Right lobe of liver (tissue), 4 donors: ENCODE measurements around the gene UBC.

Source experiments
- POLR2A ChIP-seq: fragments of 450-650 bp; IDR thresholded peaks from one replicate; pipeline ENCODE4 v1.6.1; 2017; ENCODE audit warnings: antibody characterized with exemption, mild to moderate bottlenecking
- TF ChIP-seq, protein P1 (sequence below), 4 donors: fragments of 200-600 bp in 3 of 4; fragments of 450-650 bp in 1 of 4; IDR thresholded peaks; one replicate each; pipeline versions ENCODE4 v1.5.1 to v1.8.0; 2016 to 2022; ENCODE audit warnings: antibody characterized with exemption in 4 of 4, mild to moderate bottlenecking in 2 of 4
- donor health status: DM: no; HTN: no; CAD: no.
- donor health status: DM: no; HTN: no; CAD: no.
- donor health status: DM: no; HTN: yes; CAD: no.

DNA sequence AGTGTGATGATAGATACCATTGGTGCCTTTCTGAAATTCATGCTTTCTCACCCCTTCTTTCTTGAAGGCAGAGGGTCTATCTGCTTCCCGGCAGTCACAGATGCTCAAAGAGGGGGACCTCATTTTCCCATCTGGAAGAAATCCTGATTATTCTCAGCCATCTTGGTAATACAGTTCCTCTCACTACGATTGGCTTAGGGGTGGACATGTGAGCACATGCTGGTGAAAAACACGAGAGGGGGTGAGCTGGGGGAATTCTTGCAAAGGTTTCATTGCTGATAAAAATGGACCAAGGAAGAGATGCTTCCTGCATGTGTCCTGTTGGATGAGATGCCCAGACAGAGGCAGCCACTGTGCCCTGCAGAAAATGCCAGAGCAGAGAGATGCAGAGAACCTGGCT, 37.0 kb downstream of the UBC start:
- TF ChIP-seq, protein P1, sequence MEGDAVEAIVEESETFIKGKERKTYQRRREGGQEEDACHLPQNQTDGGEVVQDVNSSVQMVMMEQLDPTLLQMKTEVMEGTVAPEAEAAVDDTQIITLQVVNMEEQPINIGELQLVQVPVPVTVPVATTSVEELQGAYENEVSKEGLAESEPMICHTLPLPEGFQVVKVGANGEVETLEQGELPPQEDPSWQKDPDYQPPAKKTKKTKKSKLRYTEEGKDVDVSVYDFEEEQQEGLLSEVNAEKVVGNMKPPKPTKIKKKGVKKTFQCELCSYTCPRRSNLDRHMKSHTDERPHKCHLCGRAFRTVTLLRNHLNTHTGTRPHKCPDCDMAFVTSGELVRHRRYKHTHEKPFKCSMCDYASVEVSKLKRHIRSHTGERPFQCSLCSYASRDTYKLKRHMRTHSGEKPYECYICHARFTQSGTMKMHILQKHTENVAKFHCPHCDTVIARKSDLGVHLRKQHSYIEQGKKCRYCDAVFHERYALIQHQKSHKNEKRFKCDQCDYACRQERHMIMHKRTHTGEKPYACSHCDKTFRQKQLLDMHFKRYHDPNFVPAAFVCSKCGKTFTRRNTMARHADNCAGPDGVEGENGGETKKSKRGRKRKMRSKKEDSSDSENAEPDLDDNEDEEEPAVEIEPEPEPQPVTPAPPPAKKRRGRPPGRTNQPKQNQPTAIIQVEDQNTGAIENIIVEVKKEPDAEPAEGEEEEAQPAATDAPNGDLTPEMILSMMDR (IDR thresholded peaks at IDR 0.05), result no peak
- TF ChIP-seq POLR2A, result no peak
